SK-N-SH (cell line): Measurements from ENCODE around the gene PDE8A. TPM values are rescaled to one million over a fixed set of nuclear protein-coding genes. Genes with fewer than 3 reads are reported as not detected.

Experiments used
- CTCF ChIA-PET: fragments of 300-600, 350-600 bp; formaldehyde crosslinking; extraction: SDS; loops from one replicate; lab custom pipeline; 2021; lab: Yijun Ruan, JAX
- POLR2A ChIA-PET: fragments of 350-600 bp; sonication (Branson Sonifier 250); formaldehyde crosslinking; extraction: SDS; loops from one replicate; lab custom pipeline; 2020; ENCODE audit warnings: antibody characterized with exemption, inconsistent platforms; lab: Yijun Ruan, JAX
- DNase-seq: peaks from one replicate; pipeline ENCODE4 v3.0.0; 2012
- H2AFZ ChIP-seq: fragments of 200-600 bp; sonication (generic); 2 replicates; pipeline ENCODE4 v1.8.1; 2016; ENCODE audit warnings: antibody characterized with exemption, mild to moderate bottlenecking, low read depth
- H3F3A ChIP-seq: fragments of 200-600 bp; sonication (generic); replicated peaks from 2 replicates; pipeline ENCODE3; 2016; ENCODE audit warnings: antibody characterized with exemption, mild to moderate bottlenecking; ENCODE audit not compliant: insufficient read depth
- H3K27ac ChIP-seq, 2 experiments: fragments of 200-500 bp in 1 of 2; fragments of 200-600 bp in 1 of 2; sonication (Bioruptor generic) in 1 of 2; sonication (generic), shearing (Covaris generic) in 1 of 2; 2 replicates each; pipeline versions ENCODE4 v1.5.1 to v1.6.1; 2014 to 2016; ENCODE audit warnings: low read depth in 2 of 2, inconsistent platforms in 1 of 2, low read length in 1 of 2, mild to moderate bottlenecking in 1 of 2, mixed read lengths in 1 of 2
- H3K27me3 ChIP-seq: fragments of 200-600 bp; sonication (generic), shearing (Covaris generic); 2 replicates; pipeline ENCODE4 v1.6.1; 2016; ENCODE audit warnings: mixed run types; ENCODE audit not compliant: insufficient read depth
- H3K36me3 ChIP-seq, 2 experiments: fragments of 200-500 bp in 1 of 2; fragments of 200-600 bp in 1 of 2; sonication (Bioruptor generic) in 1 of 2; sonication (generic) in 1 of 2; replicated peaks in 1 of 2; 2 replicates each; pipeline versions ENCODE3 to v1.5.1; 2014 to 2016; ENCODE audit warnings: low read length in 1 of 2, mild to moderate bottlenecking in 1 of 2; ENCODE audit not compliant: insufficient read depth in 2 of 2, control insufficient read depth in 1 of 2
- H3K4me1 ChIP-seq, 2 experiments: fragments of 200-500 bp in 1 of 2; fragments of 200-600 bp in 1 of 2; sonication (Bioruptor generic) in 1 of 2; sonication (generic), shearing (Covaris generic) in 1 of 2; 2 replicates each; pipeline versions ENCODE4 v1.5.1 to v1.6.1; 2014 to 2016; ENCODE audit warnings: low read depth in 1 of 2, low read length in 1 of 2, mixed run types in 1 of 2; ENCODE audit not compliant: insufficient read depth in 2 of 2, control insufficient read depth in 1 of 2
- H3K4me2 ChIP-seq: fragments of 200-600 bp; sonication (generic), shearing (Covaris generic); 2 replicates; pipeline ENCODE4 v1.6.1; 2017; ENCODE audit warnings: mixed run types
- H3K4me3 ChIP-seq, 2 experiments: fragments of 200-500 bp in 1 of 2; fragments of 200-600 bp in 1 of 2; sonication (Bioruptor generic) in 1 of 2; sonication (generic), shearing (Covaris generic) in 1 of 2; 2 replicates each; pipeline versions ENCODE4 v1.5.1 to v1.8.1; 2014 to 2016; ENCODE audit warnings: low read depth in 2 of 2, inconsistent platforms in 1 of 2, low read length in 1 of 2, mild to moderate bottlenecking in 1 of 2, mixed read lengths in 1 of 2, moderate library complexity in 1 of 2
- H3K79me2 ChIP-seq: fragments of 200-600 bp; sonication (generic); 2 replicates; pipeline ENCODE4 v1.8.1; 2017; ENCODE audit warnings: mild to moderate bottlenecking; ENCODE audit not compliant: insufficient read depth
- H3K9ac ChIP-seq: fragments of 200-600 bp; sonication (generic); 2 replicates; pipeline ENCODE4 v1.6.1; 2017; ENCODE audit warnings: mixed run types
- H3K9me2 ChIP-seq: fragments of 200-600 bp; sonication (generic); 2 replicates; pipeline ENCODE4 v1.6.1; 2017; ENCODE audit warnings: mixed run types
- H3K9me3 ChIP-seq: fragments of 200-600 bp; sonication (generic); 2 replicates; pipeline ENCODE4 v1.6.1; 2017; ENCODE audit warnings: mixed run types, mild to moderate bottlenecking, moderate library complexity
- H4K20me1 ChIP-seq: fragments of 200-600 bp; sonication (generic); 2 replicates; pipeline ENCODE4 v1.6.1; 2017; ENCODE audit warnings: mild to moderate bottlenecking, mixed run types; ENCODE audit not compliant: insufficient read depth
- FOXJ3 ChIP-seq: sonication (generic); formaldehyde crosslinking; IDR thresholded peaks from 2 replicates; pipeline ENCODE4 v1.5.1; 2020; ENCODE audit warnings: mild to moderate bottlenecking, missing genetic modification reagents
- GATA2 ChIP-seq: sonication (generic); formaldehyde crosslinking; IDR thresholded peaks from 2 replicates; pipeline ENCODE4 v1.5.0; 2020; ENCODE audit warnings: mild to moderate bottlenecking, missing genetic modification reagents
- IRF3 ChIP-seq: fragments of 150-350 bp; IDR thresholded peaks from 2 replicates; pipeline ENCODE4 v1.6.1; 2016; ENCODE audit warnings: mild to moderate bottlenecking, low read depth, low read length
- MAX ChIP-seq: IDR thresholded peaks from 2 replicates; pipeline ENCODE4 v1.4.0; 2012; ENCODE audit warnings: low read depth
- NFIC ChIP-seq: IDR thresholded peaks from 2 replicates; pipeline ENCODE4 v1.4.0; 2012; ENCODE audit warnings: borderline replicate concordance
- NRF1 ChIP-seq: IDR thresholded peaks from 2 replicates; pipeline ENCODE4 v1.6.1; 2012; ENCODE audit warnings: low read depth, mild to moderate bottlenecking, low read length
- SIN3A ChIP-seq: IDR thresholded peaks from 2 replicates; pipeline ENCODE4 v1.6.1; 2012; ENCODE audit warnings: low read depth, mild to moderate bottlenecking, low read length, moderate library complexity, borderline replicate concordance
- TAF1 ChIP-seq: IDR thresholded peaks from 2 replicates; pipeline ENCODE4 v1.6.1; 2012; ENCODE audit warnings: low read depth, mild to moderate bottlenecking, low read length, moderate library complexity, borderline replicate concordance
- TEAD4 ChIP-seq: IDR thresholded peaks from 2 replicates; pipeline ENCODE4 v1.4.0; 2012; ENCODE audit warnings: mild to moderate bottlenecking, borderline replicate concordance; ENCODE audit not compliant: insufficient read depth
- WGBS: methylation state at CpG from one replicate; pipeline ENCODE4 v1.1.6; 2017; ENCODE audit warnings: low lambda C conversion rate; 5-methylcytosine and 5-hydroxymethylcytosine counted together
- polyA plus RNA-seq, 3 experiments: library from polyadenylated mRNA; depleted of rRNA; stranded (reverse); fragments of >200 nt; gene quantifications; 2 replicates each; pipeline ENCODE4 v1.2.3, GENCODE V29; 2012
- TF ChIP-seq, protein P1 (sequence below): IDR thresholded peaks from 2 replicates; pipeline ENCODE4 v1.4.0; 2012; ENCODE audit warnings: low read depth, borderline replicate concordance
- TF ChIP-seq, protein P2 (sequence below): fragments of 200-600 bp; sonication (generic); IDR thresholded peaks from 2 replicates; pipeline ENCODE4 v1.6.1; 2017; ENCODE audit warnings: antibody characterized with exemption, mild to moderate bottlenecking, moderate library complexity

The PDE8A gene
- polyA plus RNA-seq, 1 of the 3 experiments (the other 2 are of a cell fraction) = 13.4 TPM

DNA sequence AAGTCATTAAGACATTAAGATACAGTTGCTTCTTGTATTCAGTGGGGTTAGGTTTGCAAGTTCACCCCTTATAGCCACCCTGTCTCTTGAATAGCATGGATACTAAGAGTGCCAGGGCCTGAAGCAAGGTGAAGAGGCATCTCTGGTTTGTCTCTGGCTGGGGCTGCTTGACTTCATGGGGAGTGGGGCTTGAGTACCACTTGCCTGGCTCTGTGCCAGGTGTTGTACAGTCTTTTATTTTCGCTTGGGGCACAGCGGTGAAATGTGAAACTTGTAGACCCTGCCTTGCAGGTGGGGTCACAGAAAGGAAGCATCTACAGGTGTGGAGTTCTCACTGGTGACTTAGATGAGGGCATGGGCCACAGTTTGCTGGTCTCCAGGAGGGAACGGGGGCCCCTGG, 152.1 kb downstream of the PDE8A start:
- Histone ChIP-seq H3K4me1 (peaks cover 0 to 8% of the 10 kb centered on the region in 2 experiments; a peak in 1 of 4 replicates), H3K9ac (no peak overlapping the region), H3K79me2 (no peaks in the 10 kb centered on the region), H3K27ac (no peak overlapping the region), H3K9me3 (0 out of 2 replicates have a peak, but pooled peaks cover 6% of the 10 kb centered on the region), H3K27me3 (no peaks in the 10 kb centered on the region), H3K9me2 (0 out of 2 replicates have a peak, but pooled peaks cover 3% of the 10 kb centered on the region), H3K4me2 (no peak overlapping the region), H2AFZ (no peak overlapping the region), H3K36me3 (peaks cover 13 to 54% of the 10 kb centered on the region in 2 experiments), H3K4me3 (no peak overlapping the region), H4K20me1 (no peaks in the 10 kb centered on the region), H3F3A (no peaks in the 10 kb centered on the region)
- POLR2A ChIA-PET = no interaction called here
- no peak for DNase-seq
- WGBS = 89% methylated on average over 2 of the region's 3 CpGs
- CTCF ChIA-PET = no interaction called here
- TF ChIP-seq, protein P1, sequence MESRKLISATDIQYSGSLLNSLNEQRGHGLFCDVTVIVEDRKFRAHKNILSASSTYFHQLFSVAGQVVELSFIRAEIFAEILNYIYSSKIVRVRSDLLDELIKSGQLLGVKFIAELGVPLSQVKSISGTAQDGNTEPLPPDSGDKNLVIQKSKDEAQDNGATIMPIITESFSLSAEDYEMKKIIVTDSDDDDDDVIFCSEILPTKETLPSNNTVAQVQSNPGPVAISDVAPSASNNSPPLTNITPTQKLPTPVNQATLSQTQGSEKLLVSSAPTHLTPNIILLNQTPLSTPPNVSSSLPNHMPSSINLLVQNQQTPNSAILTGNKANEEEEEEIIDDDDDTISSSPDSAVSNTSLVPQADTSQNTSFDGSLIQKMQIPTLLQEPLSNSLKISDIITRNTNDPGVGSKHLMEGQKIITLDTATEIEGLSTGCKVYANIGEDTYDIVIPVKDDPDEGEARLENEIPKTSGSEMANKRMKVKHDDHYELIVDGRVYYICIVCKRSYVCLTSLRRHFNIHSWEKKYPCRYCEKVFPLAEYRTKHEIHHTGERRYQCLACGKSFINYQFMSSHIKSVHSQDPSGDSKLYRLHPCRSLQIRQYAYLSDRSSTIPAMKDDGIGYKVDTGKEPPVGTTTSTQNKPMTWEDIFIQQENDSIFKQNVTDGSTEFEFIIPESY = no peak
- no peak for TF ChIP-seq FOXJ3
- no peak for TF ChIP-seq TEAD4
- no peak for TF ChIP-seq MAX
- TF ChIP-seq IRF3 = no peak
- no peak for TF ChIP-seq GATA2 (CRISPR knock-in tag)
- no peak for TF ChIP-seq NRF1
- no peak for TF ChIP-seq NFIC
- TF ChIP-seq SIN3A = no peak
- TF ChIP-seq, protein P2, sequence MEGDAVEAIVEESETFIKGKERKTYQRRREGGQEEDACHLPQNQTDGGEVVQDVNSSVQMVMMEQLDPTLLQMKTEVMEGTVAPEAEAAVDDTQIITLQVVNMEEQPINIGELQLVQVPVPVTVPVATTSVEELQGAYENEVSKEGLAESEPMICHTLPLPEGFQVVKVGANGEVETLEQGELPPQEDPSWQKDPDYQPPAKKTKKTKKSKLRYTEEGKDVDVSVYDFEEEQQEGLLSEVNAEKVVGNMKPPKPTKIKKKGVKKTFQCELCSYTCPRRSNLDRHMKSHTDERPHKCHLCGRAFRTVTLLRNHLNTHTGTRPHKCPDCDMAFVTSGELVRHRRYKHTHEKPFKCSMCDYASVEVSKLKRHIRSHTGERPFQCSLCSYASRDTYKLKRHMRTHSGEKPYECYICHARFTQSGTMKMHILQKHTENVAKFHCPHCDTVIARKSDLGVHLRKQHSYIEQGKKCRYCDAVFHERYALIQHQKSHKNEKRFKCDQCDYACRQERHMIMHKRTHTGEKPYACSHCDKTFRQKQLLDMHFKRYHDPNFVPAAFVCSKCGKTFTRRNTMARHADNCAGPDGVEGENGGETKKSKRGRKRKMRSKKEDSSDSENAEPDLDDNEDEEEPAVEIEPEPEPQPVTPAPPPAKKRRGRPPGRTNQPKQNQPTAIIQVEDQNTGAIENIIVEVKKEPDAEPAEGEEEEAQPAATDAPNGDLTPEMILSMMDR = no peak
- TF ChIP-seq TAF1 = no peak
